Measurements from ENCODE around the gene CWC25. TPM values are rescaled to one million over a fixed set of nuclear protein-coding genes. Genes with fewer than 3 reads are reported as not detected.
A peak's percentile ranks its signal among the peaks of the same experiment; 100 is the strongest.

The CWC25 gene
- total and polyA plus RNA-seq, 2 of the 13 experiments (the other 11 are each of a cell fraction or from before 2014, with no cell fraction given): 15.6 to 22.7 TPM

GRCh38 chr17:38871247-38872015 lies 46.3 kb upstream of the CWC25 start (continued):
- TF ChIP-seq THAP8 (CRISPR knock-in tag; IDR thresholded peaks at IDR 0.05; ENCODE audit: borderline replicate concordance) (no peak; the same call in 1 of the 2 replicates), AHDC1 (CRISPR knock-in tag; IDR thresholded peaks at IDR 0.05; ENCODE audit: borderline replicate concordance) (peak; percentile 54; the same call in 1 of the 2 replicates), IKZF1 (IDR thresholded peaks at IDR 0.05) (no peak), PLSCR1 (CRISPR knock-in tag; IDR thresholded peaks at IDR 0.05; ENCODE audit: borderline replicate concordance) (no peak), ZNF569 (CRISPR knock-in tag; IDR thresholded peaks at IDR 0.05; ENCODE audit: borderline replicate concordance) (no peak), NONO (IDR thresholded peaks at IDR 0.05) (no peak), NONO (CRISPR knock-in tag; conservative IDR thresholded peaks at IDR 0.05) (peak; percentile 32; the same call in 1 of the 2 replicates), SUZ12 (IDR thresholded peaks at IDR 0.05; ENCODE audit: low read depth, low read length) (no peak), KDM2A (CRISPR knock-in tag; IDR thresholded peaks at IDR 0.05; ENCODE audit: borderline replicate concordance, low read depth) (peak; percentile 87), HNRNPLL (IDR thresholded peaks at IDR 0.05; ENCODE audit: low read depth, low read length, poor library complexity, severe bottlenecking) (no peak), KIAA2018 (CRISPR knock-in tag; IDR thresholded peaks at IDR 0.05; ENCODE audit: borderline replicate concordance) (no peak), SAFB2 (CRISPR knock-in tag; IDR thresholded peaks at IDR 0.05; ENCODE audit: borderline replicate concordance, low read depth) (no peak), ZKSCAN1 (IDR thresholded peaks at IDR 0.05; ENCODE audit: low read length) (no peak)

All from HepG2 (cell line).